HepG2 (cell line): ENCODE data around the gene RTP2. TPM values are rescaled to one million over a fixed set of nuclear protein-coding genes. Genes with fewer than 3 reads are reported as not detected.

ENCODE experiments used
- CENPX ChIP-seq: sonication (generic); formaldehyde crosslinking; IDR thresholded peaks from 2 replicates; pipeline ENCODE4 v1.9.0; 2021; ENCODE audit warnings: mild to moderate bottlenecking, missing genetic modification reagents, moderate library complexity
- SAP130 ChIP-seq: IDR thresholded peaks from 2 replicates; pipeline ENCODE4 v1.6.1; 2016; ENCODE audit warnings: low read depth
- ZFP36L1 ChIP-seq: sonication (generic); formaldehyde crosslinking; IDR thresholded peaks from 2 replicates; pipeline ENCODE4 v1.8.0; 2022; ENCODE audit warnings: mild to moderate bottlenecking, missing genetic modification reagents, moderate library complexity
- ZNF20 ChIP-seq: sonication (generic); formaldehyde crosslinking; IDR thresholded peaks from 2 replicates; pipeline ENCODE4 v1.4.0; 2020; ENCODE audit warnings: mild to moderate bottlenecking, moderate library complexity, missing genetic modification reagents
- ZNF792 ChIP-seq: IDR thresholded peaks from 2 replicates; pipeline ENCODE4 v1.6.1; 2016
- polyA plus RNA-seq, 8 experiments: library from polyadenylated mRNA; depleted of rRNA in 3 of 8; stranded (reverse) in 7 of 8; unstranded in 1 of 8; fragments of >200 nt; fragmentation: Illumina TruSeq in 4 of 8; extraction: Trizol in 4 of 8; gene quantifications; 2 replicates each; pipeline versions ENCODE4 v1.2.1 to v1.2.3, GENCODE V29; 2011 to 2016; ENCODE audit warnings: low read depth in 4 of 8, missing spikeins in 1 of 8, mixed read lengths in 1 of 8; ENCODE audit not compliant: insufficient read depth in 1 of 8
- total RNA-seq, 5 experiments: library from RNA; depleted of rRNA; stranded (reverse); fragments of >200 nt; fragmentation: Illumina TruSeq; extraction: Trizol; gene quantifications; 2 replicates each; pipeline ENCODE4 v1.2.3, GENCODE V29; 2016; ENCODE audit warnings: low read depth in 1 of 5
- TF ChIP-seq, protein P1 (sequence below): sonication (generic); formaldehyde crosslinking; IDR thresholded peaks from 2 replicates; pipeline ENCODE4 v1.4.0; 2020; ENCODE audit warnings: missing genetic modification reagents
- TF ChIP-seq, protein P2 (sequence below): sonication (generic); formaldehyde crosslinking; IDR thresholded peaks from 2 replicates; pipeline ENCODE4 v1.5.0; 2020; ENCODE audit warnings: mild to moderate bottlenecking, missing genetic modification reagents, borderline replicate concordance
- TF ChIP-seq, protein P3 (sequence below): sonication (generic); formaldehyde crosslinking; IDR thresholded peaks from 2 replicates; pipeline ENCODE4 v1.5.1; 2020; ENCODE audit warnings: mild to moderate bottlenecking, missing genetic modification reagents, moderate library complexity
- TF ChIP-seq, protein P4 (sequence below): sonication (generic); formaldehyde crosslinking; IDR thresholded peaks from 2 replicates; pipeline ENCODE4 v1.4.0; 2020; ENCODE audit warnings: missing genetic modification reagents, borderline replicate concordance
- TF ChIP-seq, protein P5 (sequence below): sonication (generic); formaldehyde crosslinking; IDR thresholded peaks from 2 replicates; pipeline ENCODE4 v1.4.0; 2020; ENCODE audit warnings: mild to moderate bottlenecking, missing genetic modification reagents, borderline replicate concordance

RTP2 gene
- total and polyA plus RNA-seq, 2 of the 13 experiments (the other 11 are each of a cell fraction or from before 2014, with no cell fraction given), result not detected

DNA sequence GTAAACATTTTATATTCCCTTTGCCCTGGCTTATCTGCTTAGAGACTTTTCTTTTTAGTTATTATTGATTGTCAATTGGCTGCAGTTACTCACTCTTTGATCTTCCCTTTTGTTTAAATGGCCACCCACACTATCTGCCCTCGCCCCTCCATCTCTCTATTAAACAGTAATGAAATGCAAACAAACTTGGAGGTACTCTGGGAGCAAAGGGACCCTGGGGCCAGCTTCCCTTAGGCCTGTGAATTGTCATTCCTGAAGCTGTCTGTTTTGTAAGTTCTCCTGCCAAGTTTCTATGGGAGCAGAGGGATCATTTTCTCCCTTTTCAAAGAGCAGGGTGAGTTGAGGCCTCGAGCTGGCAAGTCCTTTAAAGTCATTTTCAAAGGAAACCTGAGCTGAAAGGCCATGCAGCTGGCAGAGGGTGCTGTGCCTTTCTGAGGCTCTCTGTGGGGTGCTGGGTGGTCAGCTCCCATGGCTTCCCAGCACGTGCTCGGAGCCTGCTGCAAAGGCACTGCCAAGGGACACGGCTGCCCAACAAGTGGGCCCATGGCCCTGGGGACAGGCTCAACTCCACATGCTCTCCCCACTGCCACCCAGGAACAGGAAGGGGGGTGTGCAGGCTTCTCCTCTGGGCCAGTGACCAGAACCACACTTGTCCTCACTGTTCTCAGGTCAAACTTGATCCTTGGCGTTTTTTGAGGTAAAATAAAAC lies 17.4 kb upstream of the RTP2 start (continued):
- TF ChIP-seq, protein P1, sequence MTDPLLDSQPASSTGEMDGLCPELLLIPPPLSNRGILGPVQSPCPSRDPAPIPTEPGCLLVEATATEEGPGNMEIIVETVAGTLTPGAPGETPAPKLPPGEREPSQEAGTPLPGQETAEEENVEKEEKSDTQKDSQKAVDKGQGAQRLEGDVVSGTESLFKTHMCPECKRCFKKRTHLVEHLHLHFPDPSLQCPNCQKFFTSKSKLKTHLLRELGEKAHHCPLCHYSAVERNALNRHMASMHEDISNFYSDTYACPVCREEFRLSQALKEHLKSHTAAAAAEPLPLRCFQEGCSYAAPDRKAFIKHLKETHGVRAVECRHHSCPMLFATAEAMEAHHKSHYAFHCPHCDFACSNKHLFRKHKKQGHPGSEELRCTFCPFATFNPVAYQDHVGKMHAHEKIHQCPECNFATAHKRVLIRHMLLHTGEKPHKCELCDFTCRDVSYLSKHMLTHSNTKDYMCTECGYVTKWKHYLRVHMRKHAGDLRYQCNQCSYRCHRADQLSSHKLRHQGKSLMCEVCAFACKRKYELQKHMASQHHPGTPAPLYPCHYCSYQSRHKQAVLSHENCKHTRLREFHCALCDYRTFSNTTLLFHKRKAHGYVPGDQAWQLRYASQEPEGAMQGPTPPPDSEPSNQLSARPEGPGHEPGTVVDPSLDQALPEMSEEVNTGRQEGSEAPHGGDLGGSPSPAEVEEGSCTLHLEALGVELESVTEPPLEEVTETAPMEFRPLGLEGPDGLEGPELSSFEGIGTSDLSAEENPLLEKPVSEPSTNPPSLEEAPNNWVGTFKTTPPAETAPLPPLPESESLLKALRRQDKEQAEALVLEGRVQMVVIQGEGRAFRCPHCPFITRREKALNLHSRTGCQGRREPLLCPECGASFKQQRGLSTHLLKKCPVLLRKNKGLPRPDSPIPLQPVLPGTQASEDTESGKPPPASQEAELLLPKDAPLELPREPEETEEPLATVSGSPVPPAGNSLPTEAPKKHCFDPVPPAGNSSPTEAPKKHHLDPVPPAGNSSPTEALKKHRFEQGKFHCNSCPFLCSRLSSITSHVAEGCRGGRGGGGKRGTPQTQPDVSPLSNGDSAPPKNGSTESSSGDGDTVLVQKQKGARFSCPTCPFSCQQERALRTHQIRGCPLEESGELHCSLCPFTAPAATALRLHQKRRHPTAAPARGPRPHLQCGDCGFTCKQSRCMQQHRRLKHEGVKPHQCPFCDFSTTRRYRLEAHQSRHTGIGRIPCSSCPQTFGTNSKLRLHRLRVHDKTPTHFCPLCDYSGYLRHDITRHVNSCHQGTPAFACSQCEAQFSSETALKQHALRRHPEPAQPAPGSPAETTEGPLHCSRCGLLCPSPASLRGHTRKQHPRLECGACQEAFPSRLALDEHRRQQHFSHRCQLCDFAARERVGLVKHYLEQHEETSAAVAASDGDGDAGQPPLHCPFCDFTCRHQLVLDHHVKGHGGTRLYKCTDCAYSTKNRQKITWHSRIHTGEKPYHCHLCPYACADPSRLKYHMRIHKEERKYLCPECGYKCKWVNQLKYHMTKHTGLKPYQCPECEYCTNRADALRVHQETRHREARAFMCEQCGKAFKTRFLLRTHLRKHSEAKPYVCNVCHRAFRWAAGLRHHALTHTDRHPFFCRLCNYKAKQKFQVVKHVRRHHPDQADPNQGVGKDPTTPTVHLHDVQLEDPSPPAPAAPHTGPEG, result peak; percentile 29; the same call in 1 of the 2 replicates
- TF ChIP-seq, protein P2, sequence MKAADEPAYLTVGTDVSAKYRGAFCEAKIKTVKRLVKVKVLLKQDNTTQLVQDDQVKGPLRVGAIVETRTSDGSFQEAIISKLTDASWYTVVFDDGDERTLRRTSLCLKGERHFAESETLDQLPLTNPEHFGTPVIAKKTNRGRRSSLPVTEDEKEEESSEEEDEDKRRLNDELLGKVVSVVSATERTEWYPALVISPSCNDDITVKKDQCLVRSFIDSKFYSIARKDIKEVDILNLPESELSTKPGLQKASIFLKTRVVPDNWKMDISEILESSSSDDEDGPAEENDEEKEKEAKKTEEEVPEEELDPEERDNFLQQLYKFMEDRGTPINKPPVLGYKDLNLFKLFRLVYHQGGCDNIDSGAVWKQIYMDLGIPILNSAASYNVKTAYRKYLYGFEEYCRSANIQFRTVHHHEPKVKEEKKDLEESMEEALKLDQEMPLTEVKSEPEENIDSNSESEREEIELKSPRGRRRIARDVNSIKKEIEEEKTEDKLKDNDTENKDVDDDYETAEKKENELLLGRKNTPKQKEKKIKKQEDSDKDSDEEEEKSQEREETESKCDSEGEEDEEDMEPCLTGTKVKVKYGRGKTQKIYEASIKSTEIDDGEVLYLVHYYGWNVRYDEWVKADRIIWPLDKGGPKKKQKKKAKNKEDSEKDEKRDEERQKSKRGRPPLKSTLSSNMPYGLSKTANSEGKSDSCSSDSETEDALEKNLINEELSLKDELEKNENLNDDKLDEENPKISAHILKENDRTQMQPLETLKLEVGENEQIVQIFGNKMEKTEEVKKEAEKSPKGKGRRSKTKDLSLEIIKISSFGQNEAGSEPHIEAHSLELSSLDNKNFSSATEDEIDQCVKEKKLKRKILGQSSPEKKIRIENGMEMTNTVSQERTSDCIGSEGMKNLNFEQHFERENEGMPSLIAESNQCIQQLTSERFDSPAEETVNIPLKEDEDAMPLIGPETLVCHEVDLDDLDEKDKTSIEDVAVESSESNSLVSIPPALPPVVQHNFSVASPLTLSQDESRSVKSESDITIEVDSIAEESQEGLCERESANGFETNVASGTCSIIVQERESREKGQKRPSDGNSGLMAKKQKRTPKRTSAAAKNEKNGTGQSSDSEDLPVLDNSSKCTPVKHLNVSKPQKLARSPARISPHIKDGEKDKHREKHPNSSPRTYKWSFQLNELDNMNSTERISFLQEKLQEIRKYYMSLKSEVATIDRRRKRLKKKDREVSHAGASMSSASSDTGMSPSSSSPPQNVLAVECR (CRISPR knock-in tag), result peak; percentile 72; the same call in 1 of the 2 replicates
- TF ChIP-seq CENPX (CRISPR knock-in tag), result no peak
- TF ChIP-seq SAP130 (CRISPR knock-in tag), result peak; percentile 78
- no peak for TF ChIP-seq ZFP36L1
- TF ChIP-seq ZNF20 (CRISPR knock-in tag), result no peak
- TF ChIP-seq, protein P3, sequence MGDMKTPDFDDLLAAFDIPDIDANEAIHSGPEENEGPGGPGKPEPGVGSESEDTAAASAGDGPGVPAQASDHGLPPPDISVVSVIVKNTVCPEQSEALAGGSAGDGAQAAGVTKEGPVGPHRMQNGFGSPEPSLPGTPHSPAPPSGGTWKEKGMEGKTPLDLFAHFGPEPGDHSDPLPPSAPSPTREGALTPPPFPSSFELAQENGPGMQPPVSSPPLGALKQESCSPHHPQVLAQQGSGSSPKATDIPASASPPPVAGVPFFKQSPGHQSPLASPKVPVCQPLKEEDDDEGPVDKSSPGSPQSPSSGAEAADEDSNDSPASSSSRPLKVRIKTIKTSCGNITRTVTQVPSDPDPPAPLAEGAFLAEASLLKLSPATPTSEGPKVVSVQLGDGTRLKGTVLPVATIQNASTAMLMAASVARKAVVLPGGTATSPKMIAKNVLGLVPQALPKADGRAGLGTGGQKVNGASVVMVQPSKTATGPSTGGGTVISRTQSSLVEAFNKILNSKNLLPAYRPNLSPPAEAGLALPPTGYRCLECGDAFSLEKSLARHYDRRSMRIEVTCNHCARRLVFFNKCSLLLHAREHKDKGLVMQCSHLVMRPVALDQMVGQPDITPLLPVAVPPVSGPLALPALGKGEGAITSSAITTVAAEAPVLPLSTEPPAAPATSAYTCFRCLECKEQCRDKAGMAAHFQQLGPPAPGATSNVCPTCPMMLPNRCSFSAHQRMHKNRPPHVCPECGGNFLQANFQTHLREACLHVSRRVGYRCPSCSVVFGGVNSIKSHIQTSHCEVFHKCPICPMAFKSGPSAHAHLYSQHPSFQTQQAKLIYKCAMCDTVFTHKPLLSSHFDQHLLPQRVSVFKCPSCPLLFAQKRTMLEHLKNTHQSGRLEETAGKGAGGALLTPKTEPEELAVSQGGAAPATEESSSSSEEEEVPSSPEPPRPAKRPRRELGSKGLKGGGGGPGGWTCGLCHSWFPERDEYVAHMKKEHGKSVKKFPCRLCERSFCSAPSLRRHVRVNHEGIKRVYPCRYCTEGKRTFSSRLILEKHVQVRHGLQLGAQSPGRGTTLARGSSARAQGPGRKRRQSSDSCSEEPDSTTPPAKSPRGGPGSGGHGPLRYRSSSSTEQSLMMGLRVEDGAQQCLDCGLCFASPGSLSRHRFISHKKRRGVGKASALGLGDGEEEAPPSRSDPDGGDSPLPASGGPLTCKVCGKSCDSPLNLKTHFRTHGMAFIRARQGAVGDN (CRISPR knock-in tag), result peak; percentile 100
- TF ChIP-seq, protein P4, sequence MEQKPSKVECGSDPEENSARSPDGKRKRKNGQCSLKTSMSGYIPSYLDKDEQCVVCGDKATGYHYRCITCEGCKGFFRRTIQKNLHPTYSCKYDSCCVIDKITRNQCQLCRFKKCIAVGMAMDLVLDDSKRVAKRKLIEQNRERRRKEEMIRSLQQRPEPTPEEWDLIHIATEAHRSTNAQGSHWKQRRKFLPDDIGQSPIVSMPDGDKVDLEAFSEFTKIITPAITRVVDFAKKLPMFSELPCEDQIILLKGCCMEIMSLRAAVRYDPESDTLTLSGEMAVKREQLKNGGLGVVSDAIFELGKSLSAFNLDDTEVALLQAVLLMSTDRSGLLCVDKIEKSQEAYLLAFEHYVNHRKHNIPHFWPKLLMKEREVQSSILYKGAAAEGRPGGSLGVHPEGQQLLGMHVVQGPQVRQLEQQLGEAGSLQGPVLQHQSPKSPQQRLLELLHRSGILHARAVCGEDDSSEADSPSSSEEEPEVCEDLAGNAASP (CRISPR knock-in tag), result peak; percentile 73; the same call in 1 of the 2 replicates
- TF ChIP-seq, protein P5, sequence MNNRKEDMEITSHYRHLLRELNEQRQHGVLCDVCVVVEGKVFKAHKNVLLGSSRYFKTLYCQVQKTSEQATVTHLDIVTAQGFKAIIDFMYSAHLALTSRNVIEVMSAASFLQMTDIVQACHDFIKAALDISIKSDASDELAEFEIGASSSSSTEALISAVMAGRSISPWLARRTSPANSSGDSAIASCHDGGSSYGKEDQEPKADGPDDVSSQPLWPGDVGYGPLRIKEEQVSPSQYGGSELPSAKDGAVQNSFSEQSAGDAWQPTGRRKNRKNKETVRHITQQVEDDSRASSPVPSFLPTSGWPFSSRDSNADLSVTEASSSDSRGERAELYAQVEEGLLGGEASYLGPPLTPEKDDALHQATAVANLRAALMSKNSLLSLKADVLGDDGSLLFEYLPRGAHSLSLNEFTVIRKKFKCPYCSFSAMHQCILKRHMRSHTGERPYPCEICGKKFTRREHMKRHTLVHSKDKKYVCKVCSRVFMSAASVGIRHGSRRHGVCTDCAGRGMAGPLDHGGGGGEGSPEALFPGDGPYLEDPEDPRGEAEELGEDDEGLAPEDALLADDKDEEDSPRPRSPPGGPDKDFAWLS (CRISPR knock-in tag), result no peak
- no peak for TF ChIP-seq ZNF792 (CRISPR knock-in tag)
